KG1 (cell line): ENCODE data around the gene BRPF1.

Source experiments
- DNase-seq: peaks from one replicate; lab custom pipeline; 2025; lab: John Stamatoyannopoulos, UW

Gene BRPF1

GRCh38 chr3:9732080-9732739 is 675 bp downstream of the BRPF1 start:
- peak; percentile 41 for DNase-seq

GRCh38 chr3:9732740-9733115 is 1.2 kb downstream of the BRPF1 start:
- no peak for DNase-seq

GRCh38 chr3:9736831-9737230 is 5.3 kb downstream of the BRPF1 start:
- DNase-seq, result no peak

- DNase-seq, result no peak
These were observed 7.6 kb downstream of the BRPF1 start for GRCh38 chr3:9739181-9739580.

GRCh38 chr3:9742560-9742959 is 11.0 kb downstream of the BRPF1 start:
- no peak for DNase-seq

GRCh38 chr3:9743548-9743947 is 12.0 kb downstream of the BRPF1 start:
- DNase-seq, result no peak

GRCh38 chr3:9744162-9744561 is 12.6 kb downstream of the BRPF1 start:
- no peak for DNase-seq

- DNase-seq, result no peak
These were observed 14.0 kb downstream of the BRPF1 start for GRCh38 chr3:9745521-9745920.

GRCh38 chr3:9746330-9746729 is 14.8 kb downstream of the BRPF1 start:
- DNase-seq, result no peak

GRCh38 chr3:9747267-9747666 is 15.7 kb downstream of the BRPF1 start:
- no peak for DNase-seq

- no peak for DNase-seq
These were observed 16.5 kb downstream of the BRPF1 start for GRCh38 chr3:9748031-9748430.

- DNase-seq, result no peak
These were observed 17.7 kb downstream of the BRPF1 start for GRCh38 chr3:9749296-9749644.

GRCh38 chr3:9749645-9750555 is 18.4 kb downstream of the BRPF1 start, which contains the start of gene OGG1:
Gene OGG1, plus strand, starts transcription at chr3:9749952. Its CDS starts 335 bp downstream, at chr3:9750287.
- DNase-seq, result peak; percentile 99

- no peak for DNase-seq
These were observed 19.2 kb downstream of the BRPF1 start for GRCh38 chr3:9750556-9751411.

- DNase-seq, result no peak
These were observed 23.1 kb downstream of the BRPF1 start for GRCh38 chr3:9754678-9755077.

- no peak for DNase-seq
These were observed 25.9 kb downstream of the BRPF1 start for GRCh38 chr3:9757427-9757826.

- no peak for DNase-seq
These were observed 29.4 kb downstream of the BRPF1 start for GRCh38 chr3:9760779-9761505.

GRCh38 chr3:9761919-9762318 is 30.4 kb downstream of the BRPF1 start:
- DNase-seq, result no peak

GRCh38 chr3:9762871-9763270 is 31.3 kb downstream of the BRPF1 start:
- no peak for DNase-seq

GRCh38 chr3:9765865-9766264 is 34.3 kb downstream of the BRPF1 start:
- no peak for DNase-seq

GRCh38 chr3:9767418-9767817 is 35.9 kb downstream of the BRPF1 start:
- DNase-seq, result no peak
